Adrenal gland (tissue), 12 donors: Measurements from ENCODE around the gene RPS4Y1. TPM values are rescaled to one million over a fixed set of nuclear protein-coding genes. Genes with fewer than 3 reads are reported as not detected.
A peak's percentile ranks its signal among the peaks of the same experiment; 100 is the strongest.
"Not testable (repeated sequence)": the region's sequence is repeated elsewhere in the genome, so short reads cannot be mapped to it uniquely, and the experiment has no call there.

ENCODE experiments used
- DNase-seq, 7 donors: peaks; one replicate each; pipeline ENCODE4 v3.0.0-alpha.2; 2019 to 2020
- H3K27ac ChIP-seq, 5 donors: fragments of 200-600 bp; sonication (generic) in 4 of 5; 1 replicate in 3 of 5; 2 replicates in 2 of 5; pipeline versions ENCODE4 v1.5.1 to v1.8.0; 2016 to 2020; ENCODE audit warnings: mild to moderate bottlenecking in 1 of 5
- H3K27me3 ChIP-seq: fragments of 200-600 bp; 2 replicates; pipeline ENCODE4 v1.8.0; 2021
- H3K36me3 ChIP-seq, 2 donors: fragments of 200-600 bp; replicated peaks in 1 of 2; 1 replicate in 1 of 2; 2 replicates in 1 of 2; pipeline versions ENCODE4 v1.5.1 to v1.8.0; 2018 to 2022
- H3K4me1 ChIP-seq, 2 donors: fragments of 200-600 bp; replicated peaks in 1 of 2; 1 replicate in 1 of 2; 2 replicates in 1 of 2; pipeline versions ENCODE4 v1.5.1 to v1.8.0; 2018 to 2021
- H3K4me3 ChIP-seq, 4 donors: fragments of 200-600 bp; sonication (generic) in 3 of 4; one replicate each; pipeline ENCODE4 v1.5.1; 2016 to 2018
- H3K9me3 ChIP-seq, 3 donors: fragments of 200-600 bp; sonication (generic) in 1 of 3; replicated peaks in 1 of 3; 1 replicate in 2 of 3; 2 replicates in 1 of 3; pipeline versions ENCODE4 v1.5.1 to v1.8.0; 2016 to 2021
- POLR2A ChIP-seq, 2 donors: fragments of 450-650 bp; IDR thresholded peaks; one replicate each; pipeline ENCODE4 v1.6.1; 2017; ENCODE audit warnings: antibody characterized with exemption in 2 of 2, mild to moderate bottlenecking in 2 of 2, moderate library complexity in 1 of 2
- WGBS, 4 donors: extraction: QIAGEN DNeasy Blood & Tissue Kit in 2 of 4; methylation state at CpG; one replicate each; pipeline versions ENCODE4 v1.1.5 to v1.1.7; 2013 to 2017; 5-methylcytosine and 5-hydroxymethylcytosine counted together
- intact Hi-C, 2 donors: fragments of 100-400 bp; cut with DNase I; formaldehyde crosslinking; loops; one replicate each; pipeline versions ENCODE4 v1.14.1 to v1.15.0; 2022 to 2023
- polyA plus RNA-seq, 3 donors: library from polyadenylated mRNA; stranded (reverse); fragments of 200-250 nt in 2 of 3; fragments of 350-450 nt in 1 of 3; fragmentation: Illumina TruSeq in 1 of 3; extraction: RNeasy Lipid Tissue Mini Kit (QIAGEN cat#74804) in 1 of 3; gene quantifications; one replicate each; pipeline ENCODE4 v1.2.3, GENCODE V29; 2013 to 2014
- total RNA-seq, 9 donors: library from RNA; depleted of rRNA in 4 of 9; stranded (reverse); fragments of >200 nt in 4 of 9; fragments of 120-200 nt in 1 of 9; fragmentation: NEBNext Ultra II Directional in 1 of 9; extraction: Animal tissue kit (Norgen Biotek cat#: 25700) in 1 of 9; gene quantifications; one replicate each; pipeline versions ENCODE4 v1.1.0 to v1.2.4, GENCODE V29; 2013 to 2023
- TF ChIP-seq, protein P1 (sequence below), 6 experiments: fragments of 450-650 bp in 4 of 6; fragments of 200-600 bp in 2 of 6; sonication (generic) in 1 of 6; IDR thresholded peaks; 1 replicate in 5 of 6; 2 replicates in 1 of 6; pipeline versions ENCODE4 v1.5.1 to v1.8.0; 2016 to 2021; ENCODE audit warnings: antibody characterized with exemption in 6 of 6, mild to moderate bottlenecking in 2 of 6, moderate library complexity in 1 of 6
- donor health status: healthy with polysubstance abuse.
- donor health status: Bipolar disorder and iron deficiency.
- donor health status: DM: yes; HTN: yes; CAD: no.
- donor health status: DM: no; HTN: no; CAD: no.
- donor health status: DM: no; HTN: no; CAD: no.
- donor health status: DM: yes; HTN: yes; CAD: no.

Gene RPS4Y1
- total and polyA plus RNA-seq, 12 donors, result 0.20 to 632 (median 339) TPM; not detected in 4

- Histone ChIP-seq H3K27me3 (no peaks in the 10 kb centered on the region), H3K36me3 (no peaks in the 10 kb centered on the region), H3K27ac (no peak overlapping the region), H3K4me1 (no peaks in the 10 kb centered on the region), H3K9me3 (no peaks in the 10 kb centered on the region), H3K4me3 (no peak overlapping the region)
- TF ChIP-seq, protein P1, sequence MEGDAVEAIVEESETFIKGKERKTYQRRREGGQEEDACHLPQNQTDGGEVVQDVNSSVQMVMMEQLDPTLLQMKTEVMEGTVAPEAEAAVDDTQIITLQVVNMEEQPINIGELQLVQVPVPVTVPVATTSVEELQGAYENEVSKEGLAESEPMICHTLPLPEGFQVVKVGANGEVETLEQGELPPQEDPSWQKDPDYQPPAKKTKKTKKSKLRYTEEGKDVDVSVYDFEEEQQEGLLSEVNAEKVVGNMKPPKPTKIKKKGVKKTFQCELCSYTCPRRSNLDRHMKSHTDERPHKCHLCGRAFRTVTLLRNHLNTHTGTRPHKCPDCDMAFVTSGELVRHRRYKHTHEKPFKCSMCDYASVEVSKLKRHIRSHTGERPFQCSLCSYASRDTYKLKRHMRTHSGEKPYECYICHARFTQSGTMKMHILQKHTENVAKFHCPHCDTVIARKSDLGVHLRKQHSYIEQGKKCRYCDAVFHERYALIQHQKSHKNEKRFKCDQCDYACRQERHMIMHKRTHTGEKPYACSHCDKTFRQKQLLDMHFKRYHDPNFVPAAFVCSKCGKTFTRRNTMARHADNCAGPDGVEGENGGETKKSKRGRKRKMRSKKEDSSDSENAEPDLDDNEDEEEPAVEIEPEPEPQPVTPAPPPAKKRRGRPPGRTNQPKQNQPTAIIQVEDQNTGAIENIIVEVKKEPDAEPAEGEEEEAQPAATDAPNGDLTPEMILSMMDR (IDR thresholded peaks at IDR 0.05), result no peak
- no peak for TF ChIP-seq POLR2A (IDR thresholded peaks at IDR 0.05)
- 45 to 77% methylated on average over 2 of the region's 2 CpGs; no CpG with 5 or more reads in 2 of the 4 donors for WGBS, 4 donors
- intact Hi-C loops, result no loop called here
- no peak for DNase-seq
Measured at GRCh38 chrY:2860511-2860910, 19.1 kb downstream of the RPS4Y1 start.

GRCh38 chrY:2866581-2866980, 25.2 kb downstream of the RPS4Y1 start:
- WGBS, 4 donors, result 8 to 23% methylated on average over 2 of the region's 2 CpGs; no CpG with 5 or more reads in 2 of the 4 donors
- TF ChIP-seq, protein P1 (IDR thresholded peaks at IDR 0.05), result no peak
- intact Hi-C loops, result no loop called here
- H3K9me3 ChIP-seq, result no peaks in the 10 kb centered on the region
- H3K27ac ChIP-seq, result no peak overlapping the region
- H3K36me3 ChIP-seq, result no peaks in the 10 kb centered on the region
- no peak overlapping the region for H3K4me3 ChIP-seq
- no peaks in the 10 kb centered on the region for H3K27me3 ChIP-seq
- no peaks in the 10 kb centered on the region for H3K4me1 ChIP-seq
- DNase-seq, result no peak

- Histone ChIP-seq H3K36me3 (no peaks in the 10 kb centered on the region), H3K4me1 (no peaks in the 10 kb centered on the region), H3K9me3 (no peaks in the 10 kb centered on the region), H3K27ac (no peak overlapping the region), H3K27me3 (no peaks in the 10 kb centered on the region), H3K4me3 (no peak overlapping the region)
- WGBS, 4 donors, result 73 to 78% methylated on average over 7 to 8 of the region's 8 CpGs; no CpG with 5 or more reads in 2 of the 4 donors
- TF ChIP-seq POLR2A (IDR thresholded peaks at IDR 0.05), result no peak
- TF ChIP-seq, protein P1 (IDR thresholded peaks at IDR 0.05), result no peak
- peak in 2 of 7 donors; percentile 13 to 48 for DNase-seq
- intact Hi-C loops, result no loop called here
Measured at GRCh38 chrY:2867469-2867868, 26.1 kb downstream of the RPS4Y1 start.

- no peak for DNase-seq
- Histone ChIP-seq H3K4me1 (no peaks in the 10 kb centered on the region), H3K4me3 (no peak overlapping the region), H3K36me3 (no peaks in the 10 kb centered on the region), H3K27ac (no peak overlapping the region), H3K27me3 (no peaks in the 10 kb centered on the region), H3K9me3 (no peaks in the 10 kb centered on the region)
- TF ChIP-seq POLR2A (IDR thresholded peaks at IDR 0.05), result no peak
- TF ChIP-seq, protein P1 (IDR thresholded peaks at IDR 0.05), result no peak
- 95 to 96% methylated on average over 3 to 8 of the region's 8 CpGs; no CpG with 5 or more reads in 2 of the 4 donors for WGBS, 4 donors
- intact Hi-C loops, result no loop called here
Measured at GRCh38 chrY:2868035-2868607, 26.7 kb downstream of the RPS4Y1 start.

- H3K27me3 ChIP-seq, H3K9me3 ChIP-seq, intact Hi-C loops, H3K4me1 ChIP-seq, H3K4me3 ChIP-seq, H3K36me3 ChIP-seq, DNase-seq, H3K27ac ChIP-seq: not testable (repeated sequence)
- 95% methylated on average over 9 of the region's 9 CpGs; no CpG with 5 or more reads in 2 of the 4 donors for WGBS, 4 donors
Measured at GRCh38 chrY:2872234-2872633, 30.8 kb downstream of the RPS4Y1 start.
